NCI-H128 (cell line): Measurements from ENCODE around the gene SNX7.

Experiments used
- DNase-seq: peaks from one replicate; lab custom pipeline; 2025; ENCODE audit not compliant: unreplicated experiment; lab: John Stamatoyannopoulos, UW

Gene SNX7

GRCh38 chr1:98696077-98696476 is 34.6 kb downstream of the SNX7 start:
- no peak for DNase-seq

DNA sequence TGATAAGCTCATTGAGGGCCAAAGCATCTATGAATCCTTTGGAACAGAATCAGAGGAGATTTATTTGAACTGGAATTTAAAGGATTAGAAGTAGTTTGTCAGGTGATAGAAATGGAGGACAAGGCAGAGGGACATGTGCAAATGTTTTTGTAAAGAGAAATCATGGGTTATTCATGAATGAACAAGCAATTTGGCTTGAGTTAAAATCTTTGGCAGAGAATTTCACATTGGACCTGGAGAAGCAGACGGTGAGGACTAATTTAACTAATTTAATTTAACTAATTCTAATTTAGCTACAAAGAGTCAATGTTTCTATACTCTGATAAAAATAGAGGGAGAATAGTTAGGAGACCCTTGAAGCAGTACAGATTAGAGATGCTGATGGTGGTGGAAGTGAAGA is 36.3 kb downstream of the SNX7 start:
- DNase-seq: no peak

- DNase-seq: no peak
Observed at GRCh38 chr1:98698625-98699024, 37.1 kb downstream of the SNX7 start.

DNA sequence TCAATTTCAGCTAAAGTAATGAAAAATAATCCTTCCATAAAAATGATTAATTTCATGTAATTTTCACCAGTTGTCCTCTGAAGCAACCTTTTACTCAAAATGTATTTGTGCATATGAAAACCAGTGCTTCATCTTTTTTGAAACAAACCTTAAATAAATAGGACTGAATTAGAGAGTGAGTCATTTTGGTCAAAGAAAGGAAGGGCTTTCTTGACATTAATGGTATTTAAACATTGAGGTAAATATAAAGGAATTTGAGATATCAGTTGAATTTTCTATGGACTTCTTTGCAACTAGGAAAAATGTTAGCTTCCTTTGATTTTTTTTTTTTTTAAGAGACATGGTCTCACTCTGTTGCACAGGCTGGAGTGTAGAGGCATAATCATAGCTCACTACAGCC is 38.7 kb downstream of the SNX7 start:
- DNase-seq: no peak

DNA sequence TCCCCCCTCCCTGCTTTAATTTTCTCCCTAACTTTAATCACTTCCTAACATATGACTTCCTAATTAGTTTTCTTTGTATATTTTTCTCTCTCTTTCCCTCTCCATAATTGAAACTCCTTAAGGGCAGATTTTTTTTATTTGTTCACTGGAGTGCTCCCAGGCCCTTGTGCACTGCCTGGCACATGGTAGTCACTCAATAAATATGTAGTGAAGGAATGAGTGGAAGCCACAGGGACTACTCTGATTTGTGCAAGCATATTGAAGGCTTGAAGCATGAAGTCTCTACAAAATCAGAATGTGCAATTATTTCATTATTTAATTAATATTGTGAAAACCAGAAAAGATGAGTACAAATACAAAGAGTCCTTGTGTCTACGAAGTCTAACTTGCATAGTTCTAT is 41.5 kb downstream of the SNX7 start:
- no peak for DNase-seq

DNA sequence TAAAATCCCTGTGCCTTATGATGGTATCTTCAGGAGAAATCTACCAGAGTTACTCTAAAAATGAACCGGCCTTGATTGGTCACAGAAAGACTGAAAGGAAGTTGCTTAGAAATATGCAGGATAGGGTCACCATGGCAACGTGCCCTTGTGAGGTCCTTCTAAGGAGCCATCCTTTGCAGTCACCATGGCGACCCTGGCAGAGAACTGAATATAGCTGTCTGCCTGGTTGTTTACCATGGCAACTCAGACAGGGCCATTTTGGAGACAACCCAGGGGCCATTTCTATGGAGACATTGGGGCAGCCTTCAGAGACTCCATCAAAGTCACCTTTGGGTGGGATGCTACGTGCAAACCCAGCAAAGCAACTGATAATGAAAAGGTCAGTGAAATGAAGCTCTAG is 43.0 kb downstream of the SNX7 start:
- no peak for DNase-seq

GRCh38 chr1:98704971-98705370 is 43.5 kb downstream of the SNX7 start:
- no peak for DNase-seq

GRCh38 chr1:98705591-98705990 is 44.1 kb downstream of the SNX7 start:
- no peak for DNase-seq

DNA sequence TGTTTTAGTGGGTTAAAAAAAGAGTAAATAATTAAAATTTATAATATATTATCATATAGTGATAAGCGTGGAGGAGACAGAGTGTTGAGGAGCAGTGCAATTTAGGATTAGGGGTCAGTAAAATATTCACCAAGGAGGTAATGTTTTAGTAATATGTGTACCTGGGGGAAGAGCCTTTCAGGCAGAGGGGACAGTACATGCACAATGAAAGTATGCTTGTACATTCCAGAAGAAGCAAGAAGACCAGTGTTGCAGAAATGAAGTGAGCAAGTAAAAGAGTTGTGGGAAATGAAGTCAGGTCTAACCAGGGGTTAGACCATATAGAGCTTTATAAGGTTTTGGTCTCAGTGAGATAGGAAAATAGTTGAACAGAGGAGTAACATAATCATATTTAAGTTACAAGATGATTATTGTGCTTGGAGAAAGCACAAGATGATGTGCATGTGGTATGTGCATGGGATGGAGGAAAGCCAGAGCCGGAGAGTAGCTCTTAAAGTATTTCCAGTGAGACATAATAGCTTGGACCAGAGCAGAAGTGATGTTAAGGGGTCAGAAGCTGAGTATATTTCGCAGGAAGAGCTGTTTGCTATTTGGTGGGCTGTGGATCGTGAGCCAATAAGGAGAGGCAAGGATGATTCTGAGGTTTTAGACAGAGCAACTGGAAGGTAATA is 44.8 kb downstream of the SNX7 start:
- no peak for DNase-seq

DNA sequence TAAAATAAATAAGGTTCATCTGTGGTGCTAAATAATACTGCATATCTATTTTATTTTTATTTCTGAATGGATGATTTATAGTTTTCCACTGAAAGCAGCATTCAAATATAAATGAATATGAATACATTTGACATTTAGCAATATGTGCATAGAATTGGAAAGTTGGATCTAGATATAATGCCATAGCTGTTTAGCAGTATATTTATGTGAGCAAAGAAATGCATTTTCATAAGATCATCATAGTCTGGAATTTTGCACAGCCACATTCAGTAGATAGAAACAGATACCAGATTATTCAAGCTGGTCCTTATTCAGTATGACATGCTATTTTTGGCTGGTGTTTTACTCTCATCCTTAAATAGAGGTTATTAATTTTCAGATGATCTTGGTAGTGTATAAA is 46.0 kb downstream of the SNX7 start:
- DNase-seq: no peak

GRCh38 chr1:98709906-98710305 is 48.4 kb downstream of the SNX7 start:
- DNase-seq: no peak

GRCh38 chr1:98723574-98723973 is 62.1 kb downstream of the SNX7 start:
- no peak for DNase-seq

DNA sequence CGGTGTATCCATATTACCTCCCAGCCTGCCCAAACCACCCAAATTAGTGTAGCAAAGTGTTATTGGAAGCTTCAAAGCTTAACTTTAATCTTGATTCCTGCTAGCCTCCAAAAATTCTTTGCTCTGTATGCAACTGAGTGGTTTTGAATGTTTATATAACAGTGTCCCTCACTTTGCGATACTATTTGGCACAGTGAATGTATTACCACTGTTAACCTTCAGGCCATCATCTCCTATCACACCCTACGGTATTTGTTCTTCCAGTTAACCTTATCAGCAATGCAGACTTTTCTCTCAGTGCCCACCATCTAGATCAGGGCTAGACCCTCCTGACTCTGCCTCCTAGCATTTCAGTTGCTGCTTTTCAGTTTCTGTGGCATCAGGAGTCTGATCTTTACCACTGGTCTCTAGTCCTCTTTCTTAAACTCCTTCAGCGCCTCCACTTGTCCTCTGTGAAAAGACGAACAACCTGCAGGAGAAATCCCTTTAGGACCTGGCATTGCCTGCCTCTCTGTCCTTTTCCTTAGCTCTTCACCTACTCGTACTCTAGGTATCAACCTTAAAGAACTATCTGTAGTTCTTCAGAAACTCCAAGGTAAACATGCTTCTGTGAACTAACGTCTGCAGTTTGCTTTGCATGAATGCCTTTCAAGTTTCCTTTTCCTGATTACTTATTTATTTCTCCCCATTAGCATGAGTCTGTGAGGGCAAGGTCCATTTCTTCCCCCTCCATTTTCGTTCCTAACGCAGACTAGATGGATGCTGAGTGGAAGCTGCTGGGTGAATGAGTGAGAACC is 71.7 kb downstream of the SNX7 start:
- DNase-seq: no peak

DNA sequence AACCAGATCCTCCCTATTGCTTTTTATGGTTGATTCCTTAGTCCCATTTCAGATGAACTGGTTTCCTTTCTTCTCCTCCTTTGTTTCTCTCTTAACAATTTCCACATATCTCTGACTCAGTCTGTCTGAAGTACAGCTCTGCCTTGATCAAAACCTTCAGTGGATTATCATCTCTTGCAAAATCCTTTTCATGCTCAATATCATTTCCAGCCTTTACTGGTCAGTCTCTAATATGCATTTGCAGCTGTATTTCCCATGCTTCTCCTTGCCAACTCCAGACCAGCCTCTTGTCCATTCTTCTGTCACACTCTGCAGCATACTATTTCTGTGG is 72.2 kb downstream of the SNX7 start:
- DNase-seq: no peak

DNA sequence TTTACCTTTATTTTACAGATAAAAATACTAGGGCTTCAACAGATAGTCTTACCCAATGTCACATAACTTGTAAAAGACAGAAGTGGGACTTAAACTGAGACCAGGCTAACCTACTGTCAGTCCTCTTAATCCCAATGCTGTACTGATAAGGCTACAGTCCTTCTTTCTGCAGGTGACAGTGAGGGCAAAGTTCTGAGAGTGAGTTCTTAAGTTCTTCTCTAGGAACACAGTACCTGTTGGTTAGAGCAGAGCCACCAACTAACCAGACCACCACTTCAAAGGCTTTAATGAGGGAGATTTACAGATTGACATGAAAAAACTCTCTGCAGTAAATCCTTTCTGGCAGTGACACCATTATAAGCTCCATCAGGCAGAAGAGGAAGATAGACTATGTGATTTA is 74.2 kb downstream of the SNX7 start:
- no peak for DNase-seq

GRCh38 chr1:98737835-98738234 is 76.3 kb downstream of the SNX7 start:
- no peak for DNase-seq

GRCh38 chr1:98739762-98740161 is 78.2 kb downstream of the SNX7 start:
- no peak for DNase-seq

DNA sequence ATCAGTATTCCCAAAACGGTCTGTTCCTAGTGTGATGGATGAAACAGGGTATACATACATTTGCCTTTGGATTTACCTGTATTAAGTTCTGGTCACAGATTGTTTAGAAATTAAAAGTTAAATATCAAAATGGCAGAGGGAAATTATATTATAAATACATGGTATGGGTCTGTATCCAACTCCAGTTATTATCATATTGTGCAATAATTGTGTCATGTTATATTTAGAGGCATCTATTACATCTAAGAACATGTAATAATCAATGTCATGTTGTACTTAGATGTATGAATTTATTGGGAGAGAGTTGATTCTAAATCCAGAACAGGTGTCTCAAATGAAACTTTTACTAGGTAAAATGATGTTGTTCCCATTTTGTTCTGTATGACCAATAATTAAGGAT is 79.6 kb downstream of the SNX7 start:
- no peak for DNase-seq

GRCh38 chr1:98749152-98749756 is 87.7 kb downstream of the SNX7 start:
- DNase-seq: no peak

DNA sequence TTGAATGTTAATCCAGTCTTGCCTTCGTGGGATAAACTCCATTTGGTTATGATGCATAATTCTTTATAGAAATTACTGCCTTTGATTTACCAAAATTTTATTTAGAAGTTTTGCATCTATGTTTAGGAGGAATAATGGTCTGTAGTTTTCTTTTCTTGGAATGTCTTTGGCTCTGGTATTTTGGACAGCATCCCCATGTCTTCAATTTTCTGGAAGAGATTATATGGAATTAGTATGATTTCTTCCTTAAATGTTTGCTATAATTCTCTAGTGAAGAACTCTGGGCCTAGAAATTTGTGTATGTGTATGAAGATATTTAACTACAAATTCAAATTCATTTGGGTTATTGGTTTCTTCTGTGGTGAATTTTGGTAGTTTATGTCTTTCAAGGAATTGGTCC is 92.7 kb downstream of the SNX7 start:
- DNase-seq: no peak

DNA sequence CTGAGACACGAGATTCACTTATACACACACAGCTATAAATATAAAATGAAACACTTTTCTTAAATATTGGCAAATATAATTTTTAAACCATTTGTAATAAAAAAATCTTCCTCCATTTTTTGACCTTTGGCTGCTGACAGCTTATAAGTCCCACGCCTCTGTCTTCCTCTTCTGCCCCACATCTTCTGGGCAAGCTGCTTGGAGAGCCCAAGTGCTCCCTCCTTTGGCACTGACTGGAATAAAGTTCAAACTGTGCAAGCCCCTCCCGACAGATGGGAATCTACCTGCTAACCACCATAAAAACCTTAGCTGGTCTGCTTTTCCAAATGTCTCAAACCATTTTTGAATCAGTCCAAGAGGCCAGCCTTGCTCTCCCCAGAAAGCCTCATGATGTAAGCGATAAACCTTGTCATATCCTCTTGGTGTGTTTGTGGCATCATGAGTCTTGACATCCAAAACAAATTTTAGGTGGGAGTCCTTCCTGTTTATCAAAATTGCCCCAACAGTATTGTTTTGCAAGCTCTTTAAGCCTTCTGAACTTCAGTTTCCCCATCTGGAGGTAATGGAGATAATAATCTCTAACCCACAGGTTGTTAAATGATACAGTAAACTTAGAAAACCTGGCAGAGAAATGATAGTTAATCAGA is 99.8 kb downstream of the SNX7 start:
- no peak for DNase-seq
